Left colon (tissue), 2 donors: ENCODE results near the gene CENPM. TPM values are rescaled to one million over a fixed set of nuclear protein-coding genes. Genes with fewer than 3 reads are reported as not detected.

Experiments used
- ATAC-seq: fragments of 200-7000 bp; cut with Tn5 transposase; one replicate; pipeline ENCODE4 v1.9.1; 2020; ENCODE audit warnings: mild to moderate bottlenecking, moderate library complexity
- DNase-seq, 2 donors: peaks; one replicate each; pipeline ENCODE4 v3.0.0-alpha.2; 2020
- intact Hi-C, 2 donors: fragments of 100-400 bp; cut with DNase I in 1 of 2; cut with micrococcal nuclease in 1 of 2; formaldehyde crosslinking; loops; one replicate each; pipeline versions ENCODE4 v1.11.2 to v1.14.0; 2022; cut with DNase I, micrococcal nuclease
- total RNA-seq, 2 donors: library from RNA; stranded (reverse); fragmentation: NEBNext Ultra II Directional; extraction: Animal tissue kit (Norgen Biotek cat#: 25700); gene quantifications; one replicate each; pipeline ENCODE4 v1.2.1, GENCODE V29; 2021
- donor health status: DM: no; HTN: no; CAD: no.
- donor health status: DM: yes; HTN: yes; CAD: no.

CENPM gene
- total RNA-seq, 2 donors from 2014 or later: 7.5 to 16.4 TPM

DNA sequence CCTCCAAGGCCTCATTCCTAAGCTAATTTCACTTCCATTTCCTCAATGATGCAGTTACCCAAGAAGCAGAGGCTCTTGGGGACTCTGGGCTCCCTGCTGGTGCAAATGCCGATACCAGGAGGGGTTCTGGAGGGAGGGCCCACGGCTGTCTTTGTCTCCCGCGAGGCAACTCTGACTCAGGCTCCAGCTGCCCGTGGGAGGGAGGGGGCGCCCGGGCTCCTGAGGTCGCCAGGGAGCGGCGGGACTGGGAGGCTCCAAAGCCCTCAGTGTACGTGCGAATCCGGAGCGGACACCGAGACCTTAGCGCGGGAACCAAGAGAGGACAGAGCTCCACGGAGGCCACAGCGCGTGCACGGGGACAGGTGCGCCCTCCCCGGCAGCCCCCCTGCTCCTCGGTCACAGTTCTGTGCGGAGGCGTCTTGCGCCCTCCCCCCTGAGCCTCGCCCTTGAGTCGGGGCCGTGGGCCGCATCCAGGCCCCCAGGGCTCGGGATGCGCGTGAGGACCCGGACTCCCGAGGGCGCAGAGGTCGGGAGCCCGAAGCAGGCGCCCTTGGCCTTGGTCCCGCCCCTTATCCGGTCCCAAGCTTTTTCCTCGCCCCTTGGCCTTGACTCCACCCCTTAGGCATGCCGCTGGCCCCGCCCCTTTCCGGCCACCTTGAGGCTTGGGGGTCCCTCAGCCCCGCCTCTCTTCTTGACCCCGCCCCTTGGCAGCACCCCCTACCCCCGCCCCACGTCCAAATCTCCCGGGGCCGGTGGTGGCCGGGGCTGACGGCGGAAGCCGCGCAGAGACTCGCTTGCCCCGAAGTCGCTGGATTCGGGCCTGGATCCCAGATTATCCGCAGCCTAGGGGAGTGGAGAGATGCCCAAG, 27.4 kb downstream of the CENPM start:
- peak; percentile 78 for ATAC-seq
- intact Hi-C loops: no loop called here
- DNase-seq: peak; percentile 79 to 86

DNA sequence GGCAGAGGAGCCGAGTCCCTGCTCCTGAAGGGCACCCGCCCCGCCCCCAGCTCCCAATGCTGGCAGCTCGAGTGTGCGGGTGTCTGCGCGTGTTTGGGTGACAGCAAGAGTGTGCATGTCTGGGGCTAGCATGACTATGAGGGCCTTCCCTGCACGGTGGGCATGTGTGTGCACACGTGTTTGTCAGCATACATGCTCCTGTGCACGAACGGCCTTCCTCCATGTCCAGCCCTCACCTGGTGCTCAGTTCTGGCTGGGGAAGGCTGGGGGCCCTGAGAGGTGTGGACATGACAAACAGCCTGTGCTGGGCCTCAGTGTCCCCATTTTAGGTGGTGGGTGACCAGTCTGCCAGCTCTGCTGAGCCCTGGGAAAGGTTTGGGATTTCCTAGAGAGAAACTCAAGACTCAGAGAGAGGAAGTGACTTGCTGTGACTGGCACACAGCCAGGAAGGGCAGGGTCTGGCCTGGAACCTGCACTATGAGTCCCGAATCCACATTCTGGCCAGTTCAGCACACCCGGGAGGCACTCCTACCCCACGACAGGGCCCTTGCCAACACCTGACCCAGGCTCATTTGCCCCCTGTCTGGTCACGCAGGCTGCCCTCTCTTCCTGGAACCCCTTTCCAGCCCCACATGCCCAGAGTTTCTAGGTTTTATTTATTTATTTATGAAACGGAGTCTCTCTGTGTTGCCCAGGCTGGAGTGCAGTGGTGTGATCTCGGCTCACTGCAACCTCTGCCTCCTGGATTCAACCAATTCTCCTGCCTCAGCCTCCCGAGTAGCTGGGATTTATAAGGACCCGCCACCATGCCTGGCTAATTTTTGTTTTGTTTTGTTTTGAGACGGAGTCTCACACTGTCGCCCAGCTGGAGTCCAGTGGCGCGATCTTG, 28.8 kb downstream of the CENPM start:
- DNase-seq (peak; percentile 63 to 75), ATAC-seq (peak; percentile 43)
- intact Hi-C loops: no loop called here

DNA sequence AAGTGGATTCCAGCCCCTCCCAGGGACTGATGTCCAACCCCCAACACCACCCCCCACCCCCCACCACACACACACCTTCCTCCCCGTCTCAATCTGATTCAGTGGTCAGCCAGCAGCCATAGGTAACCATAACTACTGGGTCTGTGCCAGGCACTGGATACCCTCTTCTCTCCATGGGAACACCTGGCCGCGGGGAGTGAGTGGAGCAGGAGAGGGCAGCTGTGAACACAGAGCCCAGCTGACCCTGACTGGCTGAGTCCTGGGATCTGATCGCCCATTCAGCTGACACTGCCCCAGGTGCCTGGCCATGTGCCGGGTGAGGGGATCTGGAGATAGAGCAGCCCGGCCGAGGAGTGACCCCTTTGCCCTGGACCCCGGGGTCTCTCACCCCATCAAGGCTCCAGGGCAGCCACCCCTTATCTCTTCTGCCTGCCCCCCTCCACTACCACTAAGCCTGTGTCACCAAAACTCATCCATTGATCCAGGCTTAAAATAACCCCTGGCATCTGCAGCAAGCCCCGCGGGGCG, 29.5 kb downstream of the CENPM start:
- ATAC-seq: no peak
- intact Hi-C loops: no loop called here

DNA sequence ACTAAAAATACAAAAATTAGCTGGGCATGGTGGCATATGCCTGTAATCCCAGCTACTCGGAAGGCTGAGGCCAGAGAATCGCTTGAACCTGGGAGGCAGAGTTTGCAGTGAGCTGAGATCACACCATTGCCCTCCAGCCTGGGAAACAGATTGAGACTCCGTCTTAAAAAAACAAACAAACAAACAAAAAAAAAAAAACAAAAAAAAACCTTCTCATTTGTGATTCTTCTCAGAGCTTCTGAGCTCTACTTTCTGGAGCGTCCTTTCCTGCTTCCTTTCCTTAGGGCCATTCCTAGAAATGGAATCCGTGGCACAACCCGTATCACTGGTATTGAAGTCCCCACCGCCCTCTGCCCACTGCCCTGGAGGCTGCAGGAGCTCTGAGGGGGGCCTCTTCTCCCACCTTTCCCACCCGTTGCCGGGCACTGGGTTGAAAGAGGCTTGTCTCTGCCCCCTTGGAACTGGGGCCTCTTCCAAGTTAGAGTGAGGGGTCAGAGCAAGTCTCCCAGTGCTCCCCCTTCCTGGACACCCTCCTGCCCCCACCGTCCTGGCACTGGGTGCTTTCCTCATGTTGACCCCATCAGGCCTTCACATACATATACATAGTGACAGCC, 30.1 kb downstream of the CENPM start:
- ATAC-seq (no peak), DNase-seq (no peak)
- intact Hi-C loops: no loop called here

More for the DNA sequence above, 29.5 kb downstream of the CENPM start:
- no peak for DNase-seq

DNA sequence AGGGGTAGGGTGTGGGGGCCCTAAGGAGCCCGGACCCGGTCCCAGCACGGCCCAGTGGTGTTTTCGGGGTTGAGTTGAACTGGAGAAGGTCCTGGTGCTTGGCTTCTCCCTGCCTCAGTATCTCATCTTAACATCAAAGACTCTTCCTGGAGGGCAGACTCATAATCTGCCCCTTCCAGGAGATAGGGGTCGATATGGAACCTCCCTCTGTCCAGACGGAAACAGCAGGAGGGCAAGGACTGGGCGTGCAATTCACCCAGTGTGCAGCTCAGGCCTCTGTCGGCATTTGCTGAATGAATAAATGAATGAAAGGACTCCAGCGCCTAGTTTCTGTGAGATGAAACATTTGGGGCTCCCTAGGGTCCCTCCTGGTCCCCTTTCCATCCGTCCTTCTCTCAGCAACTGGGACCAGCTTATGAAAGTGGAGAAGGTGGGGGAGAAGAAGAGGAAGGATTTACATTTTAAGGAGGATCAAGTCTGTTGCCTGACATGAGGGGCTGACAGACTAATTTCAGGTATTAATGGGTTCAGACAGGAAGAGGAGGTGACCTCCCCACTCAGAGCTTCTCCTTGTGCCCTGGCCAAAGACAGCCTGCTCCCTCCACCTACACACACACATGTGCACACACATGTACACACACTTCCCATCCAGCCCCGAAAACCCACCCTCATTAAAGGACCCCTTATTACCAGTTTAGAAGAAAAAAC, 31.0 kb downstream of the CENPM start:
- no peak for DNase-seq
- intact Hi-C loops: no loop called here
- no peak for ATAC-seq

DNA sequence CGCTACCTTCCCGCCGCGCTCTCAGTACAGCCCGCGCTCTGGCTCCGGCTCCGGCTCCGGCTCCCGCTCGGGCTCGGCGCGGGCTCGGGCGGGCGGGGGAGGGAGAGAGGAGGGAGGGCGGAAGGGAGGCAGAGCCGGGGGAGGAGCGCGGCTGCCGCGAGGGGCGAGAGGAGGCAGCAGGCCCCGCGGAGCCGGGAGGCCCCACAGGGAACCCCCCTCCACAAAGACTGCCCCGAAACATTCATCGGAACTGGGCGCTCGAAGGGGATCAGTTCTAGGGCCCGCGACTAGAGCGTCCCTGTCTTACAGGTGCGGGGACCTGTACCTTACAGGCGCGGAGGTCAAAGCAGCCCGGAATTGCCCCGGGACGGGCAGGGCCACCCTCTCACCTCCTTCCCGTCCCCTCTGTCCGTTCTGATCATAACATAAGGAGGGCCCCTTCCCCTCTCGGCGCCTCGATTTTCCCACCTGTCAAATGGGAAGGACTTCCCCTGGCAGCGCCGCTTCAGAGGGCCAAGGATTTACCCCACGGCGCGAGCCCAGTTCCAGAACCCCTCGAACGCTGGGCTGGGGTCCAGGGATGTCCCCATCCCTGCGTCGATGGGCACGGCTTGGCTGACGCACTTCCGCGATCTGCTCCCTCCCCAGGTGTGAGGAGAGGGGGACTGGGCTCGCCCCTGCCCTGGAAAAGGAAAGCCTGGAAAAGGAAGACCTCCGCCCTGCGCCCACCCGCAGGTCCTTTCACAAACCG, 31.7 kb downstream of the CENPM start, which contains the start of gene SHISA8:
SHISA8 (minus strand) TSS at position 40 of the 751 bp plus-strand sequence. CDS start 407 bp downstream, outside the sequence.
- intact Hi-C loops: no loop called here
- peak in 1 of 2 donors; percentile 73 for DNase-seq
- ATAC-seq: peak; percentile 67

DNA sequence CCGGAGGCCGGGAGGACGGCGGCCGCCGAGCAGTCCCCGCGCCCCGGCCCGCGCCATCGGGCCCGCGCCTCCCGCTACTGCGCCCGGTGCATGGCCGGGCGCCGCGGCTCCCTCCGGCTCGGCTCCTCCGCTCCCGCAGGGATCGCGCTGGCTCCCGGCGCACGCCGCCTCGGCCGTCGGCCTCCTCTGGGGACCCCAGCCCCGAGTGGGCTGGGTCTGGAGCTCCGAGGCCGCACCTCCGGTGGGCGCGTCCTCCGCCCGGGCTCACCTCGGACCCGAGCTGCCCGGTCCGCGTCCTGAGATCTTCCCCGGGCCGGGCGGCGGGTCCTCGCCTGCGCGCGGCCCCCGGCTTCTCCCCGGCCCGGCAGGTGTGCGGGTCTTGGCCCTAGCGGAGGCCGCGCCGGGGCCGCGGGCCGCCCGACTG, 32.3 kb downstream of the CENPM start:
- DNase-seq (no peak), ATAC-seq (no peak)
- intact Hi-C loops: no loop called here

DNA sequence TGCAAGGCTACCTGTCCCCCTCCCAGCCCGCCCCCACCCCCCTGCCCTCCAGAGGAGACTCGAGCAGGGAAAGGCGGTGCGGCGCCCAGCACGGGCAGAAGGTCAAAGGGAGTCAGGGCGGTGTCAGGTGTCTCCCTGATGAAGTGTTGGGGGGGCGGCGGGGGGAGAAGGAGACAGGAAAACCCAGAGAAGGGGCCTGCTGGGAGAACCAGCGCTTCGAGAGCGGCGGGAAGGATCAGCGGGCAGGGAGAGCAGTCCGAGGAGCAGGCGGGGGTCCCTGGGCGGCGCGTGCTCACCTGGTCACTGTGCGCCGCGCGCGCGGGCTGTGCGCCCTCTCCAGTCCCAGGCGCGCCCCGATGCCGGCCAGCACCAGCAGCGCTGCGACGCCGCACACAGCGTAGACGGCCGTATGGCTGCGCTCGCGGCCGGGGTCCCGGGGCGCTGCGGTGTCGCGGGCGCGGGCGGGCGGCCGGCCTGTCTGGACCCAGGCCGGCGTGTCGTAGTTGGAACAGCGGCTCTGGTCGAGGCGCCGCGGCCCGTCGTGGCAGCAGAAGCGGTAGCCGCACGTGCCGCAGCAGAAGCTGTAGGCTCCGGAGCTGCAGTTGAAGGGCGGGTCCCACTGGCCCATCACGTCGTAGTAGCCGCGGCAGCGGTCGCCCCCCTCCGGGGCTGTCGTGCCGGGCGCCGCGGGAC, 33.0 kb downstream of the CENPM start:
- ATAC-seq (no peak), DNase-seq (no peak)
- intact Hi-C loops: no loop called here

DNA sequence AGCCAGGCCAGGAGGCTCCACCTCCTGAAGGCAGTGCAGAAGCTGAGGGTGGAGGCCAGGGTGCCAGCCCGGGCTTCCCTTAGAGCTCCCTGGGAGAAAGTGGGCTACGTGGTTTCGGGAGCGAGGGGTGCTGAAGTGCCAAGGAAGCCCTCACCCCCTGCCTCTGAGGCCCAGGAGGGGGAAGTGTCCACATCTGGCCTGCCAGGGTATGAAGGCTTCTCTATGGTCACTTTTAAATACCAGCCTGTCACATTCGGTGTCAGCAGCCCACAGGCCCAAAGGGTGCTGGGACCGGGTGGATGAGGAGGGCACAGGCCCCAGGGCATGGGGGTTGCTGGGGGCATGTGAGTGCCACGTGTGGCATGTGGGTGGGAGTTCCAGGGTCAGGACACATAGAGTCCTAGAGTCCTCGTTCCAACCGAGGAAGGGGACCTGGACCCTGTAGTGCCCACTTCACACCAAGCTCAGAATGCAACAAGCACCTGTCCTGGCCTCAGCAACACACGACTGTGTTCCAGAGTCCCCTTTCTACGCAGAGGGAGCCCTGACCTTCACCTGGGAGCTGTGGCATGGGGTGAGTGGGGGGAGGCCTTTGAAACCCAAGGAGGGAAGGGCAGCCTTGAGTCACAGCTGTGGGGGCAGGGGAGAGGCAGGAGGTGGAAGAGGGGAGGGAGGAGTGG, 33.8 kb downstream of the CENPM start:
- DNase-seq: no peak
- ATAC-seq: no peak
- intact Hi-C loops: no loop called here

DNA sequence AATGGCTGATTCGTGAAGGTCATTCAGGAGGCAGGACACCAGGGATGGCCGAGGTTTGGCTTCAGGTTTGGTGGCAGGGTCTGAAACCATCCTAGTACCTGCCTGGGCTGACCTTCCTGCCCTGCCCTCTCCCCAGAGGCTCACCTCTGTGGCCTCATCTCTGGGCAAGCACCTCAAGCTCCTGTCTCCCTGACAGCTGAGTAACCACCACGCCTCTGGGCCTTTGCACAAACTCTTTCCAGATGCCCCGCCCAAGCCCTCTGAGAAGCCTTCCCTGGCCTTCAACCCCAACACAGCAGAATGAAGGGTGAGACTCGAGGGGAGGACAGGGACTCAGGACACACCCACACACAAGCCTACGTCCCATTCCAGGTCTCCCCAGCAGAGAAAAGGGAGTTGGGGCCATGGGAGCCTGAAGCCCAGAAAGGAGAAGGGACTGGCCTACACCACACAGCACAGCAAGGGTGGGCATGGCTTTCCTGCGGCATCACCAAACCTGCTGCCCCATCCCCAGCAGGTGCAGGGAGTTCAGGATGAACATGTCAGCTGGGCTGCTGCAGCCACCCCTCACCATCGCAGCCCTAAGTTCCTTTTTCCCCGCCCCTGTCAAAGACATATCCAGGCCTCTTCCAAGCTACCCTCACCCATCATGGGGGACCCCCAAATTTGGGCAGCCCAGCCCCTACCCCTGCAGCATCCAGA, 34.5 kb downstream of the CENPM start:
- ATAC-seq (no peak), DNase-seq (no peak)
- intact Hi-C loops: no loop called here

DNA sequence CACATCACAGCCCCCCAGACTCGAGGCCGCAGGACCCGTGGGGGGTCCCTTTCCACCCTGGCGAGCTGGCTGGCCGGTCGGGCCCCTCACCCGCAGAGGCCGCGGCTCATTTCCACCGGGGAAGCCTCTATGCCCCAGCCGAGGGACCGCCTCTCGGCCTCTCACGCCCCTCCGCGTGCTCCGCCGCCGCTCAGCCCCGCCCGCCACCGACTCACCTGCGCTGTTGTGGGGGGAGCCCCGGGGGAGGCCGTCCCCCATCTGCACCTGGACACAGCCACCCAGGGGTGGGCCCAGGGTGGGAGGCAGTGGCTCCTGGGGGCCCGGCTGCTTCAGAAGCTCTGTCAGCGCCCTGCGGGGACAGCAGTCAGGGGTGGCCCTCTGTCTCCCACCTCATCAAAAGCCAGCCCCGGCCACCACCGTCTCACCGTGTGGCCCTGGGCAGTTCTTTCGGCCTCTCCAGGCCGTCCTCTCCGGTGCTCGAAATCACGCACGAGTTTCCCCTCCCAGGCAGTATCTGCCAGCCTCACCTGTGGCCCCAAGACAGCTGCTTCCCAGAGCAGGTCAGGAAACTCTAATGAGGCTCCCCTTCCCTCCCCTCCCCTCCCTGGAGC, 35.8 kb downstream of the CENPM start:
- DNase-seq (no peak), ATAC-seq (no peak)
- intact Hi-C loops: no loop called here

DNA sequence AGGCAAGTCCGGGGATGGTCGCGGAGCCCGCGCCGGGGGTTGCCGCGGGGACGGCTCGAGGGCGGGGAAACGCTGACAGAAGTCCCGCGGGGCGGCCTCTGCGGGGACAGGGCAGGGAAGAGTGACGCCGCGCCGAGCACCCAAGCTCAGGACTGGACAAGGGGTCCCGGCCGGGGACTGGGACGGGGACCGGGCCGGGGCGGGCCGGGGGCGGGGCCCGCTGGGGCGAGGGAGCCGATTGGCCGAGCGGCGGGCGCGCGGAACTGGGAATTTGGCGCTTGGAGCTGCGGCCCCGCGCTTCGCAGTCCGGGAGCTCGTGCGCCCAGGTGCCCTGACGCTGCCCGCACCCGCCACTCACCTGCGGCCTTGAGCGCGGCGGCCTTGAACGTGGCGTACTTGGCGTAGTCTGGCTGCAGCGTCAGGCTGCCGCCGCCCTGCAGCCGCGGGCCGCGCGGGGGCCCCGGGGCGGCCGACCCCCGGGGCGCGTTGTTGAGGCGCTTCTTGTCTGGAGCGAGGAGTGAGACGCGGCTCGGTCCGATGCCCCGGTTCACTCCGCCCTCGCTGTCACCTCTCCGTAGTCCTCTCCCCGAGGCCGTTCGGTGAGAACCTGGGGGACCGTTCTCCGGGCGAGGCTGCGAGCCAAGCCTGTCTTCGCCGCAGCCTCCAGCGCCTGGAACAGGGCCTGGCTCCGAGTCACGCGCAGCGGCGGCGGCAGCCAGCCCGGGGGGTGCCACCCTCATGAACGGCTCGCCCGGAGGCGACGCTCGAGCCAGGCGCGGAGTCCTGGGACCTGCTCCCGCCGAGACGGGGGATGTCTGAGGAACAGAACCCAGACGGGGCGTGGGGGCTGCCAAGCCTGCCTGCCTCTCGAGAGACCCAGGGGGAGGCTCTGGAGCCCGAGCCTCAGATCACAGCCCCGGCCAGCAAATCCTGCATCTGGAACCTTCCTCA, 36.6 kb downstream of the CENPM start:
- intact Hi-C loops: no loop called here
- ATAC-seq (peak; percentile 17), DNase-seq (no peak)

DNA sequence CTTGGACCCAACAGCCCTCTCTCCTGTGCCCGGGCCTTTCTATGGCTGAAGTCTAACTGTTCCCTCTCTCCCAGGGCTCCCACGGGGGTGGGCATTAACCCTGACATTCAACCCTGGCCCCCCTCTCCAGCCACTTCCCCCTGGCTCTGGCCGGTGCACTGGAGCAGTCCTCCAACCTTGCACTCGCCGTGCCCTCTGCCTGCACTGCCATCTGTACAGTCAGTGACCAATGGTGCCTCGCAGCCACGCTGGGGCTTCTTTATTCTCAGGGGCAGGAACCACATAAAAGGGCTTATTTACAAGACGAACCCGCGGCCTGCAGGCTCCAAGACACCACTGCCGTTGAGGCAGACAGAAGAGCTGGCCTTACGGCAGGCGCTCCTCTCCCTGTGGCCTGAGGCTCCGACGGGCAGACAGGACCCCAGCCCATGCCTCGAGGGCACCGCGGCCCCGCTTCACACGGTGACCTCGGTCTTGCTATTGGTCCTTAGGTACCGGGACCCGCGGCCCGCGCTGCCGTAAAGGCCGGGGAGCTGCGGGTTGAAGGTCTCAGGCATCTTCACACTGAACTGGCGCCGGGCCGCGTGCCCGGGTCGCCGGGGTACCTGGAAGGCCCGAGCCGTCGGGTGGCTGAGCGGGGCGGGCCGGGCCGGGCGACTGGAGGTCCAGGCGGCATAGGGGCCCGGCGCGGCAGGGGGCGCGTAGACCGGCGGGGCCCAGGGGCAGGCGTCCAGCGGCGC, 37.5 kb downstream of the CENPM start:
- DNase-seq (no peak), ATAC-seq (peak; percentile 2)
- intact Hi-C loops: no loop called here
